Measurements from ENCODE around the gene SNX25. TPM values are rescaled to one million over a fixed set of nuclear protein-coding genes. Genes with fewer than 3 reads are reported as not detected.
A peak's percentile ranks its signal among the peaks of the same experiment; 100 is the strongest.

SNX25 gene
- total and polyA plus RNA-seq, 2 of the 13 experiments (the other 11 are each of a cell fraction or from before 2014, with no cell fraction given): 23.4 to 23.5 TPM

- TF ChIP-seq ZBTB37 (CRISPR knock-in tag; IDR thresholded peaks at IDR 0.05) (no peak), GABPB1 (CRISPR knock-in tag; IDR thresholded peaks at IDR 0.05) (peak; percentile 77), SNAPC2 (CRISPR knock-in tag; IDR thresholded peaks at IDR 0.05) (0 out of 2 replicates have a peak, but pooled peaks have one; percentile 64), CBX2 (IDR thresholded peaks at IDR 0.05; ENCODE audit: low read depth, low read length) (no peak), CBX2 (CRISPR knock-in tag; IDR thresholded peaks at IDR 0.05; ENCODE audit: low read depth) (no peak), CENPT (CRISPR knock-in tag; IDR thresholded peaks at IDR 0.05; ENCODE audit: low read depth) (peak; percentile 92; the same call in 1 of the 2 replicates), FOXP4 (CRISPR knock-in tag; IDR thresholded peaks at IDR 0.05) (no peak), HOXA3 (CRISPR knock-in tag; IDR thresholded peaks at IDR 0.05) (peak; percentile 55; the same call in 1 of the 2 replicates), ATF6 (CRISPR knock-in tag; conservative IDR thresholded peaks at IDR 0.05) (no peak), CCDC6 (CRISPR knock-in tag; IDR thresholded peaks at IDR 0.05) (peak; percentile 90; the same call in 1 of the 2 replicates), ZNF276 (CRISPR knock-in tag; IDR thresholded peaks at IDR 0.05; ENCODE audit: low read depth) (0 out of 2 replicates have a peak, but pooled peaks have one; percentile 32), GFI1 (CRISPR knock-in tag; IDR thresholded peaks at IDR 0.05; ENCODE audit: borderline replicate concordance) (peak; percentile 49; the same call in 1 of the 2 replicates), MYC (CRISPR knock-in tag; IDR thresholded peaks at IDR 0.05; ENCODE audit: borderline replicate concordance) (peak; percentile 83; the same call in 1 of the 2 replicates)
- TF ChIP-seq, protein P1, sequence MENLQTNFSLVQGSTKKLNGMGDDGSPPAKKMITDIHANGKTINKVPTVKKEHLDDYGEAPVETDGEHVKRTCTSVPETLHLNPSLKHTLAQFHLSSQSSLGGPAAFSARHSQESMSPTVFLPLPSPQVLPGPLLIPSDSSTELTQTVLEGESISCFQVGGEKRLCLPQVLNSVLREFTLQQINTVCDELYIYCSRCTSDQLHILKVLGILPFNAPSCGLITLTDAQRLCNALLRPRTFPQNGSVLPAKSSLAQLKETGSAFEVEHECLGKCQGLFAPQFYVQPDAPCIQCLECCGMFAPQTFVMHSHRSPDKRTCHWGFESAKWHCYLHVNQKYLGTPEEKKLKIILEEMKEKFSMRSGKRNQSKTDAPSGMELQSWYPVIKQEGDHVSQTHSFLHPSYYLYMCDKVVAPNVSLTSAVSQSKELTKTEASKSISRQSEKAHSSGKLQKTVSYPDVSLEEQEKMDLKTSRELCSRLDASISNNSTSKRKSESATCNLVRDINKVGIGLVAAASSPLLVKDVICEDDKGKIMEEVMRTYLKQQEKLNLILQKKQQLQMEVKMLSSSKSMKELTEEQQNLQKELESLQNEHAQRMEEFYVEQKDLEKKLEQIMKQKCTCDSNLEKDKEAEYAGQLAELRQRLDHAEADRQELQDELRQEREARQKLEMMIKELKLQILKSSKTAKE (CRISPR knock-in tag; IDR thresholded peaks at IDR 0.05; ENCODE audit: borderline replicate concordance): 0 out of 2 replicates have a peak, but pooled peaks have one; percentile 16
Measured at GRCh38 chr4:185203486-185204237, 5.7 kb upstream of the SNX25 start, which contains the start of gene CFAP97 (continued).
